Measurements from ENCODE around the gene TMEM108. TPM values are rescaled to one million over a fixed set of nuclear protein-coding genes. Genes with fewer than 3 reads are reported as not detected.

TMEM108 gene
- total RNA-seq, 4 donors from 2014 or later: 0.54 to 2.9 (median 1.4) TPM

DNA sequence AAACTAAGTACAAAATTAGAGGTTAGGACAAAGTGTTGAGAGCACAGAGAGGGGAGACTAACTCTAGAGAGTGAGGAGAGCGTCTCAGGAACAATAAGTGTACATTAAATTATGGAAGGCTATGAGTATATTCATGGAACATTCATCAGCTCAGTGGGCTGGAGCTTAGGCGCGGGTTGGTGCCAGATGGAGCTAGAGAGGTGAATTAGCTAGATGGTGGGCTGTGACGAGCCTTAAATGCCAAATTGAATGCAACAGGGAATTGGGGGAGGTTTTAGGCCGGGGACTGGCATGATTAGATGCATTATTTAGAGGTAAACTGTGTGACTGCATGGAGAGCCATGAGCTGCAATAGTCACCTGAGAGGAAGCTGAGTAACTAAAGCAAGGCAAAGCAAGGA, 97.1 kb downstream of the TMEM108 start:
- intact Hi-C loops (cut with DNase I; ENCODE audit: low total_unique reads): no loop called here
- no peak for DNase-seq (ENCODE audit: low spot score in 2 of 2)
- no peak for TF ChIP-seq POLR2A (IDR thresholded peaks at IDR 0.05)
- TF ChIP-seq, protein P1, sequence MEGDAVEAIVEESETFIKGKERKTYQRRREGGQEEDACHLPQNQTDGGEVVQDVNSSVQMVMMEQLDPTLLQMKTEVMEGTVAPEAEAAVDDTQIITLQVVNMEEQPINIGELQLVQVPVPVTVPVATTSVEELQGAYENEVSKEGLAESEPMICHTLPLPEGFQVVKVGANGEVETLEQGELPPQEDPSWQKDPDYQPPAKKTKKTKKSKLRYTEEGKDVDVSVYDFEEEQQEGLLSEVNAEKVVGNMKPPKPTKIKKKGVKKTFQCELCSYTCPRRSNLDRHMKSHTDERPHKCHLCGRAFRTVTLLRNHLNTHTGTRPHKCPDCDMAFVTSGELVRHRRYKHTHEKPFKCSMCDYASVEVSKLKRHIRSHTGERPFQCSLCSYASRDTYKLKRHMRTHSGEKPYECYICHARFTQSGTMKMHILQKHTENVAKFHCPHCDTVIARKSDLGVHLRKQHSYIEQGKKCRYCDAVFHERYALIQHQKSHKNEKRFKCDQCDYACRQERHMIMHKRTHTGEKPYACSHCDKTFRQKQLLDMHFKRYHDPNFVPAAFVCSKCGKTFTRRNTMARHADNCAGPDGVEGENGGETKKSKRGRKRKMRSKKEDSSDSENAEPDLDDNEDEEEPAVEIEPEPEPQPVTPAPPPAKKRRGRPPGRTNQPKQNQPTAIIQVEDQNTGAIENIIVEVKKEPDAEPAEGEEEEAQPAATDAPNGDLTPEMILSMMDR (IDR thresholded peaks at IDR 0.05): no peak
- no peak overlapping the region for H3K4me3 ChIP-seq (ENCODE audit: low read depth, poor library complexity, severe bottlenecking)
- WGBS, 2 donors: 82 to 86% methylated on average over 5 of the region's 5 CpGs

DNA sequence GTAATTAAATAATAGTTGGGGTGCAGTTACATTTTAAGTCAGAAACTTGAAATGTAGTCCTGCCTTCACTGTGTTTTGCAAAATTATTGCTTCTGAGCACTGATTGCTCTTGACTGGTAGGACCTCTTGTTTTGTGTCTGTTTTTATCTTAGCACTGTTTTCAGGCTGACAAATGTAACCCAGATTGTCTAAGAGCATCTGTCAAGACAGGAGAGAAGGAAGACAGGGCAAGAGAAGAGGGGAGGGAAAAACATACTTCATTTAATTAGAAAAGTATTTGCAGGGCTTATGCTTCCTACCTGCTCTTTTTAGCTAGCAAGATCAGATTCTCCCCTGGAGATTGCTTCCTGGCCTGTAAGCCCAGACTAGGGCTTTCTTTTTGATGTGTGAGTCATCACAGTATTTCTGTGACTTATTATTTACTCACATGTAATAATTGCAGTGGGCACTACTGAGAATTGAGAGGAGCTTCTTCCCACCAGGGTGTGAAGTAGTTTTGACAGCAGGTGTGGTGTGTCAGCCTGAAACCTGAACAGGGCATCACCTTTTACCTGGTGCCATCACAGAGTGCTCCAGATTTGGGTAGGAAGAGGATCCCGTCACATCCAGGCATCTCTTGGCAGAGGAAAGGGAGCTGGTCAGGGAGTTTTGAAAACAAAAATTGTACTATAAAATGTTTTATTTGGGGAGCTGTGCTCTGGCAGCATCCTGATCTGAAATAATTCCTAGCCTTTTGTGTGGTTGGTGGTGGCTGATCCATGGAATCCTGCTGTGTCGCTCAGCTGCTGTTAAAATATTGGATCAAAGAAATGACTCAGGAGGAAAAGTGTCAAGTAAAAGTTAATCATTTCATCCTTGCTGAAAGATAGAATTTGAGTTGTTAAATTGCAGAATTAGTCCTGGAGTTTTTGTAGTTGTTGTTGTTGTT, 98.2 kb downstream of the TMEM108 start:
- intact Hi-C loops (cut with DNase I; ENCODE audit: low total_unique reads): no loop called here
- no peak for DNase-seq (ENCODE audit: low spot score in 2 of 2)
- no peak for TF ChIP-seq POLR2A (IDR thresholded peaks at IDR 0.05)
- TF ChIP-seq, protein P1 (IDR thresholded peaks at IDR 0.05): no peak
- WGBS, 2 donors: 84 to 89% methylated on average over 2 of the region's 2 CpGs
- no peak overlapping the region for H3K4me3 ChIP-seq (ENCODE audit: low read depth, poor library complexity, severe bottlenecking)

DNA sequence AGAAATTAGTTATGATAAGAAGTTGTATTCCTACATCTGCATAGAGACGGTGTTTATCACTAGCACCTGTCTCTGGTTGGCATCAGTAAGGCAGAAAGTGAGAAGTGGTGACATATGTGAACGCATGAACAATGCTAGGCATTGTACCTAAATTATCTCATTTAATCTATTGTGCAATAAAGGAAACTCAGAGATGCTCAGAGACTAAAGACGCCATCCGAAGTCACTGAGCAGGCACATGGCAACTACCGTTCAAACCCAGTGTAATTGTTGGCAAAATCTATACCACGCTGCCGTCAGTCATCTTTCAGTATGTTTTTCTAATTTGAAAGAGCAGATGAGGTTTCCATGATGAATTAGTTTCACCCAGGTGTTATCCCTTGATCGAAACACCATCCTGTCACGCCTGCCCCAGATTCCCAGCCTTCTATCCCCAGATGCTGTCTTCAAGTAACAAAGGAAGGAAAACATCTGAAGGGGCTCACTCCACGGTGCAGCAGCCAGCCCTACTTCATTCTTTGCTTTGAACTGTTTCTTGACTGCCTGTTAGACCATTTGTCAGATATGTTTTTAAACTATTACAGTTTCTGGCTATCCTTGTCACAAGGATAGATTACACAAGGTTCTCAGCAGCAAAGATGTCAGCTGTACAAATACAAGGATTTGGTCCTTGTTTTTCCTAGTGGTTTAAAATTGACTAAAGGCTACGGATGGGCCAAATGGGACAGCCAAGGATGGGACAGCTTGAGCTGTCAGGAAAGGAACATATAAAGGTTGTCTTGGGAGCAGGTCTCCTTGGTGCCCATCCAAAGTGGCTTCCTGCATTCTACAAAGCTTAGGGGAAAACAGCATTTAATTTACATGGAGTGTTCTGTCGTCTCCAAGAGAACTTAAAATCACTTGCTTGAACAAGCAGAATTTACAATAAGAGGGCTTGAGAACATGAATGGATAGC, 99.1 kb downstream of the TMEM108 start:
- TF ChIP-seq, protein P1 (IDR thresholded peaks at IDR 0.05): no peak
- TF ChIP-seq POLR2A (IDR thresholded peaks at IDR 0.05): no peak

DNA sequence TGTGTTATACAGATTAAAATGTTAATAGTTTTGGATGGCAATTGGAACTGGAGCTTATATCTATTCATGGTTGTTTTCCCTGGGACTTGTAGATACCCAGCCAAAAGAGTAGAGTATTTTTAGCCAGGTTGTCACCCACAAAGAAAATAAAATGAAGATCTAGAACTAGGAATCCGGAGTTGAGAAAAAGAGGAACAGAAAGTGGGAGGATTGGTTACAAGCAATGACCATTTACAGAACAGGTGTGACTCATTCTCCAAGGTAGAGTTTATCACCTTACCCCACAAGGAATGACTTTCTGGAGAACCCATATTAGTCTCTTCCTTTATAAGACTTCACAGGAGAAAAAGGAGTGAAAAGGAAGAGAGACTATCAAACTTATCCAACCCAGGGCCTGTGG, 99.8 kb downstream of the TMEM108 start:
- no peak for DNase-seq (ENCODE audit: low spot score in 2 of 2)
- no peak overlapping the region for H3K4me3 ChIP-seq (ENCODE audit: low read depth, poor library complexity, severe bottlenecking)
- intact Hi-C loops (cut with DNase I; ENCODE audit: low total_unique reads): no loop called here
- TF ChIP-seq, protein P1 (IDR thresholded peaks at IDR 0.05): no peak
- TF ChIP-seq POLR2A (IDR thresholded peaks at IDR 0.05): no peak
- WGBS, 2 donors: 72 to 77% methylated on average over 1 of the region's 1 CpG

More for the DNA sequence above, 99.1 kb downstream of the TMEM108 start:
- DNase-seq (ENCODE audit: low spot score in 2 of 2): no peak
- whole genome bisulfite sequencing, 2 donors: 66 to 76% methylated on average over 12 of the region's 12 CpGs
- no peak overlapping the region for H3K4me3 ChIP-seq (ENCODE audit: low read depth, poor library complexity, severe bottlenecking)
- intact Hi-C loops (cut with DNase I; ENCODE audit: low total_unique reads): no loop called here

DNA sequence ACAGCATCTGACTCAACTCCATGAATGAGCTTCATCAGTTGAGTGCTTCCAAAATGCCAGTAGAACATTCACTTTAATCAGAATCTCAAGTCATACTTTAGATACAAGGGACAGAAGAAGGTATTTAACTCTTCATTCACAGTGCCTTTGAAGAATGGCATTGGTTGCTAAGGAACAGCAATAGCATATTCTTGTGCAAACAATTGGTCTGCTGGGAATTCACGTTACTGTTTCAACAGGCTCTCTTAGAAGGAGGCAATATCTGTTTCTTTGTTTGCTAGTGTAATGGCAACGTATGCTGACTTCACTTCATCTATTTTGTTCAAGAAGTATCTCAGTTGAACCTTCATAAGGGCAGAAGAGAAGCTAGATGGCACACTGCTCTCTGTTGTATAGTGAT, 113.9 kb downstream of the TMEM108 start:
- intact Hi-C loops (cut with DNase I; ENCODE audit: low total_unique reads): no loop called here
- DNase-seq (ENCODE audit: low spot score in 2 of 2): no peak
- H3K4me3 ChIP-seq (ENCODE audit: low read depth, poor library complexity, severe bottlenecking): no peak overlapping the region
- TF ChIP-seq, protein P1 (IDR thresholded peaks at IDR 0.05): no peak
- 69 to 85% methylated on average over 2 of the region's 2 CpGs for WGBS, 2 donors

Measured in lower leg skin (tissue), 4 donors.